HG03135 (cell line): ENCODE measurements around the gene HOXB9.

Experiments used
- ATAC-seq: cut with Tn5 transposase; IDR thresholded peaks from one replicate; pipeline ENCODE4 v1.9.1; 2021; ENCODE audit warnings: mild to moderate bottlenecking, moderate library complexity; ENCODE audit not compliant: unreplicated experiment

The HOXB9 gene

GRCh38 chr17:48625495-48626244 is 488 bp downstream of the HOXB9 start:
- no peak for ATAC-seq

GRCh38 chr17:48624544-48625494 is 1.3 kb downstream of the HOXB9 start:
- ATAC-seq = no peak

GRCh38 chr17:48624118-48624517 is 2.0 kb downstream of the HOXB9 start:
- ATAC-seq = no peak

GRCh38 chr17:48623583-48623982 is 2.6 kb downstream of the HOXB9 start:
- ATAC-seq = no peak

GRCh38 chr17:48622857-48623256 is 3.3 kb downstream of the HOXB9 start:
- ATAC-seq = no peak

GRCh38 chr17:48621410-48622392 is 4.5 kb downstream of the HOXB9 start:
- no peak for ATAC-seq

- no peak for ATAC-seq
These were observed 5.6 kb downstream of the HOXB9 start for GRCh38 chr17:48620461-48621139.

GRCh38 chr17:48619826-48620449 is 6.2 kb downstream of the HOXB9 start:
- ATAC-seq = no peak

- ATAC-seq = no peak
These were observed 7.8 kb downstream of the HOXB9 start for GRCh38 chr17:48618256-48618896.

GRCh38 chr17:48617471-48618255 is 8.5 kb downstream of the HOXB9 start:
- ATAC-seq = no peak

GRCh38 chr17:48616717-48617470 is 9.3 kb downstream of the HOXB9 start:
- no peak for ATAC-seq

GRCh38 chr17:48615963-48616716 is 10.0 kb downstream of the HOXB9 start:
- no peak for ATAC-seq

GRCh38 chr17:48615047-48615962 is 10.9 kb downstream of the HOXB9 start, which contains the start of gene HOXB8:
TSS of gene HOXB8 (minus strand) at chr17:48615292. CDS start at chr17:48614704, 588 bp downstream.
- ATAC-seq = no peak

- no peak for ATAC-seq
These were observed 12.1 kb downstream of the HOXB9 start for GRCh38 chr17:48613862-48614694.
